Measurements from ENCODE around the gene GAL.

The GAL gene

DNA sequence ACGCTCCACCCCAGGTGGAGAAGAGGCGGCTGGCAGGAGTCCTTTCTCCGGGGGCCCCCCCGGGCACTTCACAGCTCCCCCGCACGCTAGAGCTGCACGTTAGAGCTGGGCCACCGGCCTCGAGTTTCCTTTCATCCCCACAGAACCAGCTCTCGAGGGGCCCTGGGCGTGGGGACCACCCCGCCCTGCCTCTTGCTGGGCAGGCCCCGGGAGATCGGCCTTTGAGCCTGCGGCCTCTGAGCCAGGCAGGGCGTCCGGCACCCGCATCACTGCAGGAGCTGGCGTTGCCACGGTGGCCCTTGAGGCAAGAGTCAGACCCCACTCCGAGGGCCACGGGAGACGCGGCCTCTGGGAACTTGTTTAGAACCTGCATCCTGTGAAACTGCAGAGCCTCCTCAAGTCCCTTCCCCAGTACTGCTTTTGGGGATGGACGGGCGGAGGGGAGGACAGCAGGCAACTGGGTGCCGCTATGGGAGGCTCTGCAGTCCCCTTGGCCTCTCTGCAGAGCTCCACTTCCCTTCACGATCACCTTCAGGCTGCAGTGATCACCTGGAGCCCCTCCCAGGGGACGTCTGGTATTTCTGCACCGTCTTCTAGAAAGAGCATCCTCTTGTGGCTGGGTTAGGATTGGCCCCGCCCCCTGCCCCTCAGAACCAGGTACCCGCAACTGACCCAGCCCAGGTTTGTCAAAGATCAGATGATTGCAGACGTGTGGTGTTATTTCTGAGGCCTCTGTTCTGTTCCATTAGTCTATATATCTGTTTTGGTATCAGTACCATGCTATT is 13.9 kb upstream of the GAL start:
- H3K27ac ChIP-seq (ENCODE audit: insufficient read depth in 1 of 2, low read depth in 1 of 2, low read length in 2 of 2, poor library complexity in 1 of 2, severe bottlenecking in 2 of 2): no peak overlapping the region
- H3K4me1 ChIP-seq (ENCODE audit: control extremely low read depth in 1 of 4, control insufficient read depth in 4 of 4, insufficient read depth in 4 of 4, low read length in 3 of 4): no peaks in the 10 kb centered on the region
- H3K36me3 ChIP-seq (ENCODE audit: control insufficient read depth in 4 of 4, insufficient read depth in 4 of 4, low read length in 3 of 4): no peaks in the 10 kb centered on the region
- WGBS (ENCODE audit: insufficient coverage): 90% methylated on average over 27 of the region's 33 CpGs
- peaks cover 0 to 9% (median 7%) of the 10 kb centered on the region in 5 experiments for H3K9me3 ChIP-seq (ENCODE audit: control extremely low read depth in 1 of 5, control insufficient read depth in 4 of 5, insufficient read depth in 2 of 5, low read depth in 1 of 5, low read length in 4 of 5)
- H3K27me3 ChIP-seq (replicated peaks in 2 of 5; ENCODE audit: control insufficient read depth in 4 of 5, insufficient read depth in 5 of 5, low read length in 4 of 5): peaks cover 0 to 3% (median 0%) of the 10 kb centered on the region in 5 experiments
- ChIA-PET CTCF (no interaction called here), POLR2A (no interaction called here)
- H3K4me3 ChIP-seq (ENCODE audit: control insufficient read depth in 1 of 7, extremely low read depth in 1 of 7, insufficient read depth in 4 of 7, low read depth in 2 of 7, low read length in 6 of 7): no peak overlapping the region
- DNase-seq: no peak

DNA sequence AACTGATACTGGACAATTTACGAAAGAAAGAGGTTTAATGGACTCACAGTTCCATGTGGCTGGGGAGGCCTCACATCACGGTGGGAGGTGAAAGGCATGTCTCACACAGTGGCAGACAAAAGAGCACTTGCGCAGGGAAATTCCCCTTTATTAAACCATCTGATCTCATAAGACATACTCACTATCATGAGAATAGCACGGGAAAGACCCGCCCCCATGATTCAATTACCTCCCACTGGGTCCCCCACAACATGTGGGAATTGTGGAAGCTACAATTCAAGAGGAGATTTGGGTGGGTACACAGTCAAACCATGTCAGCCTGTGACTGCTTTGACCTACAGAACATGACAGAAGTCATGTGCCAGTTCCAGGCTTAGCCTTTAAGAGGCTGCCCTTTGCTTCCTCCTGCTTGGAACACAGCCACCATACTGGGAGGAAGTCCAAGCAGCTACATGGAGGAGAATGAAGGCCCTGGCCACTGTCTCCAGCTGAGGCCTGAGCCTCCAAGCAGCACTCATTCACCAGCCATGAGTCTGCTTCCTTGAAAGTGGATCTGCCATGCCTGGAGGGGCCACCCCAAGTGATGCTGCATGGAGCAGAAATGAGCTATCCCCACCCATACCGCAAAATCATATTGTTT is 10.9 kb upstream of the GAL start:
- no peaks in the 10 kb centered on the region for H3K36me3 ChIP-seq (ENCODE audit: control insufficient read depth in 4 of 4, insufficient read depth in 4 of 4, low read length in 3 of 4)

GRCh38 chr11:68673991-68674390 is 10.4 kb upstream of the GAL start:
- H3K4me3 ChIP-seq (ENCODE audit: control insufficient read depth in 1 of 7, extremely low read depth in 1 of 7, insufficient read depth in 4 of 7, low read depth in 2 of 7, low read length in 6 of 7): no peak overlapping the region
- H3K4me1 ChIP-seq (ENCODE audit: control extremely low read depth in 1 of 4, control insufficient read depth in 4 of 4, insufficient read depth in 4 of 4, low read length in 3 of 4): no peaks in the 10 kb centered on the region
- 96% methylated on average over 9 of the region's 11 CpGs for WGBS (ENCODE audit: insufficient coverage)
- H3K9me3 ChIP-seq (ENCODE audit: control extremely low read depth in 1 of 5, control insufficient read depth in 4 of 5, insufficient read depth in 2 of 5, low read depth in 1 of 5, low read length in 4 of 5): peaks cover 0 to 9% (median 7%) of the 10 kb centered on the region in 5 experiments
- H3K27ac ChIP-seq (ENCODE audit: insufficient read depth in 1 of 2, low read depth in 1 of 2, low read length in 2 of 2, poor library complexity in 1 of 2, severe bottlenecking in 2 of 2): no peak overlapping the region
- CTCF ChIA-PET: no interaction called here
- H3K27me3 ChIP-seq (replicated peaks in 2 of 5; ENCODE audit: control insufficient read depth in 4 of 5, insufficient read depth in 5 of 5, low read length in 4 of 5): peaks cover 0 to 4% (median 0%) of the 10 kb centered on the region in 5 experiments
- no peaks in the 10 kb centered on the region for H3K36me3 ChIP-seq (ENCODE audit: control insufficient read depth in 4 of 4, insufficient read depth in 4 of 4, low read length in 3 of 4)
- no peak for DNase-seq
- POLR2A ChIA-PET: no interaction called here

More for the DNA sequence above, 10.9 kb upstream of the GAL start:
- Histone ChIP-seq H3K4me1 (ENCODE audit: control extremely low read depth in 1 of 4, control insufficient read depth in 4 of 4, insufficient read depth in 4 of 4, low read length in 3 of 4) (no peaks in the 10 kb centered on the region), H3K27ac (ENCODE audit: insufficient read depth in 1 of 2, low read depth in 1 of 2, low read length in 2 of 2, poor library complexity in 1 of 2, severe bottlenecking in 2 of 2) (no peak overlapping the region), H3K4me3 (ENCODE audit: control insufficient read depth in 1 of 7, extremely low read depth in 1 of 7, insufficient read depth in 4 of 7, low read depth in 2 of 7, low read length in 6 of 7) (no peak overlapping the region), H3K27me3 (replicated peaks in 2 of 5; ENCODE audit: control insufficient read depth in 4 of 5, insufficient read depth in 5 of 5, low read length in 4 of 5) (peaks cover 0 to 4% (median 0%) of the 10 kb centered on the region in 5 experiments), H3K9me3 (ENCODE audit: control extremely low read depth in 1 of 5, control insufficient read depth in 4 of 5, insufficient read depth in 2 of 5, low read depth in 1 of 5, low read length in 4 of 5) (peaks cover 0 to 9% (median 7%) of the 10 kb centered on the region in 5 experiments)
- POLR2A ChIA-PET: no interaction called here
- DNase-seq: no peak
- CTCF ChIA-PET: no interaction called here
- 98% methylated on average over 6 of the region's 6 CpGs for WGBS (ENCODE audit: insufficient coverage)

DNA sequence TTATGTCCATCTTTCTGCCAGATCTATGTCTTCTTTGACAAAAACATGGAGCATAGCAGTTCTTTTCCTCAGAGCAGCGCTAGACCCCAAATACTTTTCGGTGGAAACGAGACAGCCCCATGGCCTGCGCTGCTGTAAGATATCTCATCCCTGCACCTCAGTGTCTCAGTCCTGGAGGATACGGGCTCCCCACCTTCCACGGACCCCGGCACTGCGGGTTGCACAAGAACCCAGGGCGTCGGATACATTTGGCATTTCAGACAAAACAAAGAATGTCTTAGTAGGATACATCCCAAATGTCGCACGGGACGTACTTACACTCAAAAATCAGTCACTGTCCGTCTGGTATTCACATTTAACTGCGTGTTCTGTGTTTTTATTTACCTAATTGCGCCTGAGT is 9.9 kb upstream of the GAL start:
- no peak for DNase-seq
- H3K27ac ChIP-seq (ENCODE audit: insufficient read depth in 1 of 2, low read depth in 1 of 2, low read length in 2 of 2, poor library complexity in 1 of 2, severe bottlenecking in 2 of 2): no peak overlapping the region
- H3K9me3 ChIP-seq (ENCODE audit: control extremely low read depth in 1 of 5, control insufficient read depth in 4 of 5, insufficient read depth in 2 of 5, low read depth in 1 of 5, low read length in 4 of 5): peaks cover 0 to 9% (median 7%) of the 10 kb centered on the region in 5 experiments
- no peaks in the 10 kb centered on the region for H3K4me1 ChIP-seq (ENCODE audit: control extremely low read depth in 1 of 4, control insufficient read depth in 4 of 4, insufficient read depth in 4 of 4, low read length in 3 of 4)
- no peaks in the 10 kb centered on the region for H3K36me3 ChIP-seq (ENCODE audit: control insufficient read depth in 4 of 4, insufficient read depth in 4 of 4, low read length in 3 of 4)
- ChIA-PET CTCF (no interaction called here), POLR2A (no interaction called here)
- H3K4me3 ChIP-seq (ENCODE audit: control insufficient read depth in 1 of 7, extremely low read depth in 1 of 7, insufficient read depth in 4 of 7, low read depth in 2 of 7, low read length in 6 of 7): no peak overlapping the region
- H3K27me3 ChIP-seq (replicated peaks in 2 of 5; ENCODE audit: control insufficient read depth in 4 of 5, insufficient read depth in 5 of 5, low read length in 4 of 5): peaks cover 0 to 4% (median 0%) of the 10 kb centered on the region in 5 experiments
- 98% methylated on average over 16 of the region's 16 CpGs for WGBS (ENCODE audit: insufficient coverage)

DNA sequence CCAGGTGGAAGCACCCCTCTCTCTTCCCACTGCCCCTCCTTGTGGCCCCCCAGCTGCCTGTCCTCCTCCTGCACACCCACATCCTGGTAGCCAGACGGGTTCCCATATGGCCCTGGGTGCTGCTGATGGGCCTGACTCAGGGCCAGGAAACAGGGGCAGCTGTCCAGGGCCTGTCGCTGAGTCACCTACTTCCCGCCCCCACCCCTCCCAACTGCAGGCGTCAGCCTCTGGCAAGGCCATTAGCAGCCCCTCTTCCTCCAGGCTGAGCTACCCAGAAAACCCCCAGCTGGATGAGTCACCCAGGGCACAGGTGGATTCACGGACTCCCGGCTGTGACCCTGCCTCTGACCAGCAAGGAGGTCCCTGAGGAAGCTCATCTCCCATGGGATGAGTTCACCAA is 6.9 kb upstream of the GAL start:
- CTCF ChIA-PET: interaction anchor here (1.8 kb wide), 1 partner anchor 120 kb away, joined by 5 read pairs; no protein-coding TSS in a partner anchor
- DNase-seq: peak in 2 of 3 donors; percentile 14 to 40

GRCh38 chr11:68678031-68678441 is 6.3 kb upstream of the GAL start:
- peaks cover 0 to 2% (median 0%) of the 10 kb centered on the region in 4 experiments for H3K4me1 ChIP-seq (ENCODE audit: control extremely low read depth in 1 of 4, control insufficient read depth in 4 of 4, insufficient read depth in 4 of 4, low read length in 3 of 4)
- CTCF ChIA-PET: interaction anchor here (1.1 to 1.8 kb wide), 2 partner anchors 16 to 120 kb away, joined by 3 to 5 read pairs; no protein-coding TSS in a partner anchor
- DNase-seq: no peak
- no peaks in the 10 kb centered on the region for H3K36me3 ChIP-seq (ENCODE audit: control insufficient read depth in 4 of 4, insufficient read depth in 4 of 4, low read length in 3 of 4)
- H3K27ac ChIP-seq (ENCODE audit: insufficient read depth in 1 of 2, low read depth in 1 of 2, low read length in 2 of 2, poor library complexity in 1 of 2, severe bottlenecking in 2 of 2): no peak overlapping the region
- POLR2A ChIA-PET: interaction anchor here (0.5 kb wide), 1 partner anchor 503 kb away, joined by 3 read pairs; no protein-coding TSS in a partner anchor
- H3K4me3 ChIP-seq (ENCODE audit: control insufficient read depth in 1 of 7, extremely low read depth in 1 of 7, insufficient read depth in 4 of 7, low read depth in 2 of 7, low read length in 6 of 7): no peak overlapping the region
- H3K9me3 ChIP-seq (ENCODE audit: control extremely low read depth in 1 of 5, control insufficient read depth in 4 of 5, insufficient read depth in 2 of 5, low read depth in 1 of 5, low read length in 4 of 5): peaks cover 0 to 9% (median 5%) of the 10 kb centered on the region in 5 experiments
- peaks cover 3 to 19% (median 6%) of the 10 kb centered on the region in 5 experiments for H3K27me3 ChIP-seq (replicated peaks in 2 of 5; ENCODE audit: control insufficient read depth in 4 of 5, insufficient read depth in 5 of 5, low read length in 4 of 5)
- 84% methylated on average over 7 of the region's 15 CpGs for WGBS (ENCODE audit: insufficient coverage)

More for the DNA sequence above, 6.9 kb upstream of the GAL start:
- WGBS (ENCODE audit: insufficient coverage): 66% methylated on average over 2 of the region's 6 CpGs
- no peaks in the 10 kb centered on the region for H3K36me3 ChIP-seq (ENCODE audit: control insufficient read depth in 4 of 4, insufficient read depth in 4 of 4, low read length in 3 of 4)
- H3K4me3 ChIP-seq (ENCODE audit: control insufficient read depth in 1 of 7, extremely low read depth in 1 of 7, insufficient read depth in 4 of 7, low read depth in 2 of 7, low read length in 6 of 7): no peak overlapping the region
- POLR2A ChIA-PET: interaction anchor here (0.5 kb wide), 1 partner anchor 502 kb away, joined by 3 read pairs; no protein-coding TSS in a partner anchor
- no peaks in the 10 kb centered on the region for H3K4me1 ChIP-seq (ENCODE audit: control extremely low read depth in 1 of 4, control insufficient read depth in 4 of 4, insufficient read depth in 4 of 4, low read length in 3 of 4)
- H3K27ac ChIP-seq (ENCODE audit: insufficient read depth in 1 of 2, low read depth in 1 of 2, low read length in 2 of 2, poor library complexity in 1 of 2, severe bottlenecking in 2 of 2): no peak overlapping the region
- peaks cover 0 to 13% (median 1%) of the 10 kb centered on the region in 5 experiments for H3K27me3 ChIP-seq (replicated peaks in 2 of 5; ENCODE audit: control insufficient read depth in 4 of 5, insufficient read depth in 5 of 5, low read length in 4 of 5)
- peaks cover 0 to 9% (median 7%) of the 10 kb centered on the region in 5 experiments for H3K9me3 ChIP-seq (ENCODE audit: control extremely low read depth in 1 of 5, control insufficient read depth in 4 of 5, insufficient read depth in 2 of 5, low read depth in 1 of 5, low read length in 4 of 5)
